IPS-18c (cell line): ENCODE data around the gene DLX1.
"Not testable (repeated sequence)": the region's sequence is repeated elsewhere in the genome, so short reads cannot be mapped to it uniquely, and the experiment has no call there.

Experiments used
- H3K4me3 ChIP-seq: 2 replicates; pipeline ENCODE4 v1.7.0; 2013; ENCODE audit warnings: low read depth, mild to moderate bottlenecking, low read length, moderate library complexity; ENCODE audit not compliant: insufficient read depth
- H3K9me3 ChIP-seq: one replicate; pipeline ENCODE4 v1.6.1; 2013; ENCODE audit warnings: mild to moderate bottlenecking, low read length, moderate library complexity; ENCODE audit not compliant: control insufficient read depth, insufficient read depth

The DLX1 gene

GRCh38 chr2:172058660-172059059, 26.6 kb upstream of the DLX1 start:
- Histone ChIP-seq H3K9me3 (no peaks in the 10 kb centered on the region), H3K4me3 (no peak overlapping the region)

GRCh38 chr2:172060118-172060517, 25.2 kb upstream of the DLX1 start:
- not testable (repeated sequence) for H3K9me3 ChIP-seq, H3K4me3 ChIP-seq

- H3K9me3 ChIP-seq: no peaks in the 10 kb centered on the region
- H3K4me3 ChIP-seq: no peak overlapping the region
Measured at GRCh38 chr2:172062402-172063004, 22.8 kb upstream of the DLX1 start.

- H3K9me3 ChIP-seq: no peaks in the 10 kb centered on the region
Measured at GRCh38 chr2:172063446-172063845, 21.9 kb upstream of the DLX1 start.

GRCh38 chr2:172065111-172065510, 20.2 kb upstream of the DLX1 start:
- no peak overlapping the region for H3K4me3 ChIP-seq
- H3K9me3 ChIP-seq: no peaks in the 10 kb centered on the region

More at GRCh38 chr2:172063446-172063845, 21.9 kb upstream of the DLX1 start:
- no peak overlapping the region for H3K4me3 ChIP-seq

GRCh38 chr2:172066394-172066886, 18.9 kb upstream of the DLX1 start:
- H3K4me3 ChIP-seq: no peak overlapping the region
- H3K9me3 ChIP-seq: no peaks in the 10 kb centered on the region

GRCh38 chr2:172067905-172068304, 17.4 kb upstream of the DLX1 start:
- not testable (repeated sequence) for H3K4me3 ChIP-seq, H3K9me3 ChIP-seq

- H3K4me3 ChIP-seq: no peak overlapping the region
- H3K9me3 ChIP-seq: no peaks in the 10 kb centered on the region
Measured at GRCh38 chr2:172070936-172071335, 14.4 kb upstream of the DLX1 start.

GRCh38 chr2:172072303-172072702, 13.0 kb upstream of the DLX1 start:
- H3K9me3 ChIP-seq: no peaks in the 10 kb centered on the region
- H3K4me3 ChIP-seq: no peak overlapping the region

GRCh38 chr2:172072706-172073105, 12.6 kb upstream of the DLX1 start:
- Histone ChIP-seq H3K9me3 (no peaks in the 10 kb centered on the region), H3K4me3 (no peak overlapping the region)

GRCh38 chr2:172073518-172073917, 11.8 kb upstream of the DLX1 start:
- Histone ChIP-seq H3K4me3 (no peak overlapping the region), H3K9me3 (no peaks in the 10 kb centered on the region)

GRCh38 chr2:172074254-172074653, 11.1 kb upstream of the DLX1 start:
- Histone ChIP-seq H3K4me3 (no peak overlapping the region), H3K9me3 (no peaks in the 10 kb centered on the region)

GRCh38 chr2:172079416-172079815, 5.9 kb upstream of the DLX1 start:
- Histone ChIP-seq H3K9me3 (no peaks in the 10 kb centered on the region), H3K4me3 (no peak overlapping the region)

- Histone ChIP-seq H3K9me3 (no peaks in the 10 kb centered on the region), H3K4me3 (no peak overlapping the region)
Measured at GRCh38 chr2:172079838-172080640, 5.3 kb upstream of the DLX1 start.

- Histone ChIP-seq H3K4me3 (peak overlapping the region; percentile 2; the same call in 1 of the 2 replicates), H3K9me3 (no peaks in the 10 kb centered on the region)
Measured at GRCh38 chr2:172080641-172081220, 4.6 kb upstream of the DLX1 start.

- Histone ChIP-seq H3K4me3 (peak overlapping the region; percentile 2; the same call in 1 of the 2 replicates), H3K9me3 (no peaks in the 10 kb centered on the region)
Measured at GRCh38 chr2:172081221-172082022, 3.9 kb upstream of the DLX1 start.
